HG02852 (cell line): Measurements from ENCODE around the gene AACS.
A peak's percentile ranks its signal among the peaks of the same experiment; 100 is the strongest.

Source experiments
- ATAC-seq: cut with Tn5 transposase; IDR thresholded peaks from one replicate; pipeline ENCODE4 v1.9.1; 2021; ENCODE audit warnings: mild to moderate bottlenecking, moderate library complexity; ENCODE audit not compliant: unreplicated experiment

AACS gene

GRCh38 chr12:125183187-125184067 lies 118.2 kb downstream of the AACS start:
- peak; percentile 66 for ATAC-seq

DNA sequence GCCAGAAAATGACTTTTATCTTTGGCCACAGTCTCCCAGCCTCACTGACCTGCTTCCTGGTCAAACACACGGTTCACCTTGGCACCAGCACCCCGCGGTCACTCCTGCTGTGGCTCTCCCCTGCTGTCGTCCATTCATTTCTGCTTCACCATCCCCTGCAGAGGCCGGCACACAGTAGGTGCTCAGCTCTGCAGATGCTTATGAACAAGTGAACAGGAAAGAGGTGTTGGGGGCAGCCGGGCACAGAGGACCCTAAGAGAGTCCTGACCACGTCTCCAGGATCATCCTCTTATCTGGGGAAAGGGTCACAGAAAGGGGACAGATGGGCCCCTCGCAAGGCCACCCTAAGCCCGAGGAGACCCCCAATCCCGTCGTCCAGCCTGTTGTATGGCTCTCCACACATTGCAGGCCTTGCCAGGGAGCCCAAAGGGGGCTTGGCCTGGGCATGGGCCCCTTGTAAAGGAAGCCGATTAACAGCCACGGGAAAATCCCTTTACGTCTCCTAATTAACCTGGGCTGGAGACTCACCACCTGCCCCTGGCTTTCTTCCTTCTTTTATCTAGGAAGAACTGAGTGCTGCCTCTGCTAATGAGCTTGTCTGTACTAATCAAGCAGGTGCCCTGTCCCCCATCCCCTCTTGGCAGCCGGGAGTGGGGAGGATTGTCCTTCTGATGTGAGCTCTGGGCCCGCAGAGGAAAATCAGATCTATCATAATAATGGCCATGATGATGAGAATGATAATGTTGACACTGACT lies 119.2 kb downstream of the AACS start:
- no peak for ATAC-seq

DNA sequence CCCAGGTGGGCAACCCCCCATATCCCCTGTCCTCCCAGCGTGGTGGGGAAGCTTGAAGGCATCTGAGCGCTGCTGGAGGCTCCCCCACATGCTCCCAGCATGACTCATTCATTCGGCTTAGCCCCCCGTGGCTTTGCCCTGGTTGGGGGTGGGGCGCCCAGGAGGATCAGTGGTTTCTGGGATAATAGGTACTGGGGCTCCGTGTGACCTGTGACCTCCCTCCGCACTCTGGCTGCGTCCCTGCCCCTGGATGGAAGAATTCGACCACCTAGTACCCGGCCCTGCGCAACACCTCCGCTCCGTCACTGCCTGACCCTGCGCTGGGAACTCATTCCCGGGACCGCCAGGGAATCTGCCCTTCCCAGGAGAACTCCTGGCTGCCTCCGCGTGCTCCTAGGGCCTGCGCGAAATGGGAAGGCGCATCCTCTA lies 120.1 kb downstream of the AACS start:
- ATAC-seq: no peak

DNA sequence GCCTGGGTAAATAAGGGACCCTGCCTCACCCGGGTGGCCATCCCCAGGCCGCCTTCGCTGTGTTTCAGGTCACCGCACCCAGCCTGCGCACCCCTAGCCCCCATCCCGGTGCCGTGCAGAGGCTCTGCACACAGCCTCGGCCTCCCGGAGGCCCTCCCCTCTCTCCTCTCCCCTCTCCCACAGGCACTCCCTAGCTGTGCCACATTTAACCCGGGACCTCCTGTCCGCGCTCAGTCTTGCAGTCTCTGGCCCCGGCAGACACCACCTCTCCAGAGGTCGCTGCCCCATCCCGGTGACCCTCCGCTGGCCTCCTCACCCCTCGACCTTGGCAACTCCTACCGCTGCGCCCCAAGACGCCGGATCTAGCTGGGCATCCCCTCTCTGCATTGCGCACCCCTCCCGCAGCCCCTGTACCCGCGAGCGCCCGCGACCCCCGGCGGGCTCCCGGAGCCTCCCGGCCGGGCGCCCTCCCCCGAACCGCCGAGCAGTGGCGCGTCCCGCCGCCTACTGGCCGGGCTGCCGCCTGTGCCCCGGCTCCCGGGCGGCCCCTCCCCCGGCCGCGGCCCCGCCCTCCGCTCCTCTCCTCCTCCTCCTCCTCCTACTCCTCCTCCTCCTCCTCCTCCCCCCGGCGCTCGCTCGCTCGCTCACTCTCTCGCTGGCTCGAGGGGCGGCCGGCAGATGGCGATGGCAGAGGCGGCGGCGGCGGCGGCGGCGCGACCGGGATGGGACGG lies 120.7 kb downstream of the AACS start, which contains the start of gene TMEM132B:
Gene TMEM132B, plus strand, starts transcription at position 647 of the 731 bp plus-strand sequence.
- ATAC-seq: peak; percentile 50

DNA sequence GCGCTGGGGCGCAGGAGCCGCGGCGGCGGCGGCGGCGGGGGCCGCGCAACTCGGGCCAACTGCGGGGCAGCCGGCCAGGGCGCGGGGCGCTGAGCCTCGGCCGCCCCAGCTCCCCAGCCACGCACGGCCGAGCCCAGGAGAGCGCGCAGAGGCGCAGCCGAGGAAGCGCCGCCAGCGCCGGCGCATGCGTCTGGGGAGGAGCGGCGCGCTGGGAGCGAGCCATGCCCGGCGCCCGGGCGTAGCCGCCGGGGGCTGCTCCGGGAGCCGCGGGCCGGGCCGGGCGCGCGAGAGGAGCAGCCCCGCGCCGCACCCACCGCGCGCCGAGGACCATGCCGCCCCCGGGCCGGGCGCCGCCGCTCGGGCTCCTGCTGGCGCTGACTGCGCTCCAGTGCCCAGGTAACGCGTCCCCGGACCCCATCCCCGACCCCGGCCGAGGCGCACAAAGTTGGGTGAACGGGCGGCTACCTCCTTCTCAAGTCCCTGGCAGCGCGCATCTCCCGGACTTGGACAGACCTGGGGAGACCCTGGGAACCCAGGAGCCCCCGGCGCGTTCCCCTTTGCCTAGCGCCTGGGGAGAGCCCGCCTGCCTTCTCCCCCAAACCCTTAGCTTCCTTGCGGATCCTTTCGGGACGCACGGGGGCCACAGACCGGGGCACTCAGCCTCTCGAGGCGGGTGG lies 121.4 kb downstream of the AACS start:
- peak; percentile 19 for ATAC-seq

- no peak for ATAC-seq
Observed at GRCh38 chr12:125187148-125187745, 122.0 kb downstream of the AACS start.

- no peak for ATAC-seq
Observed at GRCh38 chr12:125187780-125188741, 122.8 kb downstream of the AACS start.

DNA sequence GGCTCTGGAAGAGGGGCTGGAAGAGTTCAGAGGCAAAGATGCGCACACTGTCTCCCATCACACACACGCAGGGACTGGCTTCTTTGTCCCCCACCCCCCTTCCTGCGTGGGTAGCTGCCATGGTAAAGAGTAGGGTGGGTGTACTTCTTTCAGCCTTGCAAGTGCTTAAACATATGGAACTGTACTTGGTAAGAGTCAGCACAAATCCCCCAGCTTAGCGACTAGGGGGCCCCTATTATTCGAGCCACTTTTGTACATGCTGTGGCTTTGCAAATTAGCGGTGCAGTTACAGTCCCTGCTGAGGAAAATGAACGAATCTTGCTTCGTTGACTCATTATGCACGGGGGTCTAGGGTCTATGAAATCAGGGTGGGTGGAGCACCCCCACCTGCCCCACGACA lies 123.8 kb downstream of the AACS start:
- no peak for ATAC-seq

- ATAC-seq: no peak
Observed at GRCh38 chr12:125189502-125189901, 124.3 kb downstream of the AACS start.

DNA sequence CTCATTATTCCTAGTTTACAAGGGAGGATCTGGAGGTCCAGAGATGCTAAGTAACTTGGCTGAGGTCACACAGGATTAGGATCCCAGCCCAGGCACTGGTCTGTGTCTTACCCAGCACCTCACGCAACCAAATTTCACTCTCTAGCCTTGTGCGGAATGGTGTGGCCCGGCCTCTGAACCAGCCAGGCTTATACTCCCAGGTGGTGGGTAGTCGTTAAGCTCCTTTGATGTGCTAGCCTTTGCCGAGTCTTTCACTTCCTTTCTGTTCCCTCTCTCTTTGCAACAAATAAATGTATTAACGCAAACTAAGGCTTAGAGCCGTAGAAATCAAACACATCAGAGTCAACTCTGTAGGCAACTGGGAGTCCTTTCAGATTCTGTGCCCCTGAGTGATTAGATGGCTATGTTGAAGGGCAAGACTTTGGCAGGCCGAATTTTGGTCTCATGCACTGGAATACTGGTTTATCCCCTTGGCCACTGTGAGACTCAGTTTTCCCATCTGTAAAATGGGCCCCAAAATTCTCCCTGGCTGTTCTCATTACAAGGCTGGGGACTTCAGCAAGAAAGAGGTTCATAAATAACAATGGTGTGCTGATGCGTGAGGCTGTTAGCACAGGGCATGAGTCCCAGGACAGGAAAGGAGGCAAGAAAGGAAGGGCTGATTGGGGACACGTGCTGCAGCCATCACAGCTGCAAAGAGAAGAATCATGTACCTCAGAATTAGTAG lies 126.3 kb downstream of the AACS start:
- ATAC-seq: no peak

DNA sequence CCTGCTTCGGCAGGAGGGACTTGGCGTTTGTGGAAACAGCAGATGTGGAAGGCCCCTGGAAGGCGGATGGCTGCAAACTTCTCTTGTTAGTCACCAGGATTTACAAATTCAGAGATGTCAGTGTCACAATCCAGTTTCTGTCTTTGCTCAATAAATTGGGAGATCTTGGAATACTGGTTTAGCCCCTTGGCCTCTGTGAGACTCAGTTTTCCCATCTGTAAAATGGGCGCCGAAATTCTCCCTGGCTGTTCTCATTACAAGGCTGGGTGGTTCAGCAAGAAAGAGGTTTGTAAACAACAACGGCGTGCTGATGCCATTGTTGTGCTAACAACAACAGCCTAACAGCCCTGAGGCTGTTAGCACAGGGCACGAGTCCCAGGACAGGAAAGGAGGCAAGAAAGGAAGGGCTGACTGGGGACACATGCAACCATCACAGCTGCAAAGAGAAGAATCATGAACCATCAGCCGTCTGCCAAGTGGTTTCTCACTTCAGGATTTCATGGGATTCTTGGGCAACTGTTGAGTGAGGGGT lies 127.5 kb downstream of the AACS start:
- no peak for ATAC-seq
